H9 (cell line): Measurements from ENCODE around the gene TTC13. TPM values are rescaled to one million over a fixed set of nuclear protein-coding genes. Genes with fewer than 3 reads are reported as not detected.

Experiments
- DNase-seq: peaks from one replicate; pipeline ENCODE4 v3.0.0-alpha.2; 2017
- H2AFZ ChIP-seq: one replicate; pipeline ENCODE4 v1.6.1; 2013; ENCODE audit warnings: mild to moderate bottlenecking, low read length, control low read depth, moderate library complexity
- H2AK5ac ChIP-seq: 2 replicates; pipeline ENCODE4 v1.6.1; 2013; ENCODE audit warnings: low read length, control low read depth, mixed read lengths; ENCODE audit not compliant: insufficient read length
- H2BK120ac ChIP-seq: one replicate; pipeline ENCODE4 v1.6.1; 2013; ENCODE audit warnings: low read depth, mild to moderate bottlenecking, low read length, control low read depth, inconsistent platforms; ENCODE audit not compliant: poor library complexity, severe bottlenecking
- H2BK12ac ChIP-seq: 2 replicates; pipeline ENCODE4 v1.6.1; 2013; ENCODE audit warnings: low read length, control low read depth, mixed read lengths, low read depth; ENCODE audit not compliant: insufficient read length
- H2BK15ac ChIP-seq: 2 replicates; pipeline ENCODE4 v1.6.1; 2013; ENCODE audit warnings: low read depth, low read length, control low read depth
- H2BK20ac ChIP-seq: one replicate; pipeline ENCODE4 v1.6.1; 2013; ENCODE audit warnings: low read depth, mild to moderate bottlenecking, low read length, control low read depth, inconsistent platforms; ENCODE audit not compliant: poor library complexity, severe bottlenecking
- H2BK5ac ChIP-seq: 2 replicates; pipeline ENCODE4 v1.6.1; 2013; ENCODE audit warnings: low read length, control low read depth, mixed read lengths; ENCODE audit not compliant: insufficient read length
- H3K14ac ChIP-seq: 2 replicates; pipeline ENCODE4 v1.6.1; 2013; ENCODE audit warnings: low read length, control low read depth; ENCODE audit not compliant: insufficient read depth
- H3K18ac ChIP-seq: 2 replicates; pipeline ENCODE4 v1.6.1; 2013; ENCODE audit warnings: low read depth, mild to moderate bottlenecking, mixed read lengths, low read length, control low read depth; ENCODE audit not compliant: insufficient read length
- H3K23ac ChIP-seq: 2 replicates; pipeline ENCODE4 v1.6.1; 2013; ENCODE audit warnings: low read length, control low read depth, mixed read lengths, low read depth; ENCODE audit not compliant: insufficient read length
- H3K23me2 ChIP-seq: 2 replicates; pipeline ENCODE4 v1.6.1; 2013; ENCODE audit warnings: low read depth, mild to moderate bottlenecking, mixed read lengths, low read length, control low read depth; ENCODE audit not compliant: insufficient read length, poor library complexity, severe bottlenecking
- H3K27ac ChIP-seq: 2 replicates; pipeline ENCODE4 v1.5.1; 2013; ENCODE audit warnings: low read length, control low read depth, mixed read lengths, low read depth; ENCODE audit not compliant: insufficient read length
- H3K27me3 ChIP-seq: 2 replicates; pipeline ENCODE4 v1.6.1; 2013; ENCODE audit warnings: low read length, control low read depth, inconsistent platforms; ENCODE audit not compliant: insufficient read depth
- H3K4ac ChIP-seq: 2 replicates; pipeline ENCODE4 v1.6.1; 2013; ENCODE audit warnings: low read depth, mild to moderate bottlenecking, control low read depth, inconsistent platforms, low read length, moderate library complexity
- H3K4me1 ChIP-seq: 2 replicates; pipeline ENCODE4 v1.6.1; 2013; ENCODE audit warnings: low read length, control low read depth, inconsistent platforms; ENCODE audit not compliant: insufficient read depth
- H3K4me2 ChIP-seq: 2 replicates; pipeline ENCODE4 v1.6.1; 2013; ENCODE audit warnings: low read length, control low read depth, mixed read lengths; ENCODE audit not compliant: insufficient read length, insufficient read depth
- H3K56ac ChIP-seq: 2 replicates; pipeline ENCODE4 v1.6.1; 2013; ENCODE audit warnings: low read depth, mild to moderate bottlenecking, mixed read lengths, low read length, control low read depth; ENCODE audit not compliant: insufficient read length
- H3K79me1 ChIP-seq: 2 replicates; pipeline ENCODE4 v1.6.1; 2013; ENCODE audit warnings: low read depth, mild to moderate bottlenecking, moderate library complexity, low read length, control low read depth, inconsistent platforms; ENCODE audit not compliant: insufficient read depth, poor library complexity, severe bottlenecking
- H3K79me2 ChIP-seq: 2 replicates; pipeline ENCODE4 v1.6.1; 2013; ENCODE audit warnings: low read length, control low read depth, inconsistent platforms; ENCODE audit not compliant: insufficient read depth
- H3K9ac ChIP-seq: 2 replicates; pipeline ENCODE4 v1.6.1; 2013; ENCODE audit warnings: low read length, control low read depth, mixed read lengths; ENCODE audit not compliant: insufficient read length; ENCODE audit errors: extremely low read depth
- H3K9me3 ChIP-seq: one replicate; pipeline ENCODE4 v1.6.1; 2013; ENCODE audit warnings: low read depth, low read length, inconsistent platforms; ENCODE audit not compliant: control insufficient read depth
- H3T11ph ChIP-seq: one replicate; pipeline ENCODE4 v1.6.1; 2013; ENCODE audit warnings: mild to moderate bottlenecking, low read length, control low read depth, inconsistent platforms
- H4K20me1 ChIP-seq: one replicate; pipeline ENCODE4 v1.6.1; 2013; ENCODE audit not compliant: control insufficient read depth, insufficient read length, insufficient read depth
- H4K5ac ChIP-seq: 2 replicates; pipeline ENCODE4 v1.6.1; 2013; ENCODE audit warnings: low read depth, mild to moderate bottlenecking, mixed read lengths, low read length, control low read depth; ENCODE audit not compliant: insufficient read length
- H4K8ac ChIP-seq: replicated peaks from 2 replicates; pipeline ENCODE4 v1.6.1; 2013; ENCODE audit warnings: low read length, control low read depth, mixed read lengths, low read depth; ENCODE audit not compliant: insufficient read length
- H4K91ac ChIP-seq: 2 replicates; pipeline ENCODE4 v1.6.1; 2013; ENCODE audit warnings: low read depth, mild to moderate bottlenecking, moderate library complexity, mixed read lengths, low read length, control low read depth; ENCODE audit not compliant: insufficient read length
- H3K27ac Mint-ChIP-seq, 3 experiments: 2 replicates in 2 of 3; 3 replicates in 1 of 3; pipeline ENCODE4 v1.8.0; 2020 to 2021; ENCODE audit warnings: mixed read lengths in 3 of 3, mild to moderate bottlenecking in 1 of 3, moderate library complexity in 1 of 3
- H3K27me3 Mint-ChIP-seq: 2 replicates; pipeline ENCODE4 v1.8.0; 2021; ENCODE audit warnings: low read depth, mild to moderate bottlenecking, moderate library complexity, mixed read lengths
- H3K36me3 Mint-ChIP-seq, 3 experiments: 2 replicates in 2 of 3; 3 replicates in 1 of 3; pipeline ENCODE4 v1.8.0; 2020 to 2021; ENCODE audit warnings: low read depth in 3 of 3, mixed read lengths in 3 of 3; ENCODE audit not compliant: insufficient read depth in 1 of 3
- H3K4me1 Mint-ChIP-seq, 2 experiments: 2 replicates each; pipeline ENCODE4 v1.8.0; 2020; ENCODE audit warnings: mixed read lengths in 2 of 2
- H3K4me3 Mint-ChIP-seq, 2 experiments: 2 replicates in 1 of 2; 3 replicates in 1 of 2; pipeline ENCODE4 v1.8.0; 2020 to 2021; ENCODE audit warnings: mild to moderate bottlenecking in 2 of 2, mixed read lengths in 2 of 2, moderate library complexity in 1 of 2
- H3K9me3 Mint-ChIP-seq, 2 experiments: 2 replicates in 1 of 2; 3 replicates in 1 of 2; pipeline ENCODE4 v1.8.0; 2020; ENCODE audit warnings: mild to moderate bottlenecking in 2 of 2, mixed read lengths in 2 of 2, moderate library complexity in 1 of 2
- WGBS: extraction: QIAGEN DNeasy Blood & Tissue Kit; methylation state at CpG from one replicate; pipeline ENCODE4 v1.1.7; 2013; ENCODE audit warnings: missing lambda C conversion rate, low lambda C conversion rate, mixed read lengths; ENCODE audit not compliant: insufficient read length; ENCODE audit errors: extremely low coverage; 5-methylcytosine and 5-hydroxymethylcytosine counted together
- total RNA-seq: library from RNA; stranded (reverse); gene quantifications from 2 replicates; pipeline ENCODE4 v1.2.1, GENCODE V29; 2021
- TF ChIP-seq, protein P1 (sequence below): fragments of 200-600 bp; sonication (generic); conservative IDR thresholded peaks from 3 replicates; pipeline ENCODE4 v1.8.0; 2021; ENCODE audit warnings: antibody characterized with exemption, mild to moderate bottlenecking

Gene TTC13
- total RNA-seq, 1 experiment from 2014 or later, result 7.6 TPM

DNA sequence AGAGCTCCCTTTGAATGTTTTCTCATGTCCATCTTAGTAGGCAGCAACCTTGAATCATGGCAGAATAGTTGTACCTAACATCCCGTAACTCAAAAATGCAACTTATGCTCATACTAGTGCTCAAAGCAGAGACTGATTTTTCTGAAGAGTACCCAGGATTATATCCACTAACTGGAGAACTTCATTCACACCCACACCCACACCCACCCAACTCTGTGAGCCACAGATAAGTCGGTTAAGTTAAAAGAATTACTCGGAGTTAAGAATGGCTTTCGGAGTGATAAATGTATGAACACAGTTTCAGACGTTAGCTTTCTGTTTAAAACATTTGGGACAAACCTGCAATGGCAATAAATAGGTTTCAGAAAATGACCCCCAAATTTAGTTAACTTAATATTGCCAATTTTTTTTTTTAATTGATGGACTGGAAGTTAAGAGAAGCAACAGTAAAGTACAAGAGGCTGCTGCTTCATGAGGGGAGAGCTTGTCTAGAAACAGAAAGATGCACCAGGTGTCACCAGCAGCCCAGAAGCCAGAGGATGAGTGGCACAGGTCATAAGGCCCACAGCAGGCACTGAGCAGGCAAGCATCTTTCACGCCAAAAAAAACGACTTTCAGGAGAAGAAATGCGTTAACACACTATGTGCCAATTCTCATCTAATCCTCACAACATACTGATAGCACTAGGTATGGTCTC, 61.9 kb downstream of the TTC13 start:
- no peak overlapping the region for H2BK120ac ChIP-seq
- no peaks in the 10 kb centered on the region for H3K79me1 ChIP-seq
- H3K23me2 ChIP-seq, result no peaks in the 10 kb centered on the region
- WGBS, result no CpG with 5 or more reads among the region's 8 CpGs
- no peak overlapping the region for H3K27ac ChIP-seq
- no peak overlapping the region for H4K5ac ChIP-seq
- H3K79me2 ChIP-seq, result no peaks in the 10 kb centered on the region
- Mint-ChIP-seq H3K27ac (no peak overlapping the region), H3K36me3 (peaks cover 0 to 6% (median 0%) of the 10 kb centered on the region in 3 experiments; a peak in 3 of 7 replicates), H3K4me3 (no peak overlapping the region), H3K4me1 (no peaks in the 10 kb centered on the region), H3K27me3 (no peaks in the 10 kb centered on the region), H3K9me3 (no peaks in the 10 kb centered on the region)
- H2AK5ac ChIP-seq, result no peak overlapping the region
- H3K9ac ChIP-seq, result no peak overlapping the region
- no peak overlapping the region for H3K4ac ChIP-seq
- no peak overlapping the region for H2BK15ac ChIP-seq
- H4K8ac ChIP-seq, result no peak overlapping the region
- H2BK12ac ChIP-seq, result no peak overlapping the region
- no peak overlapping the region for H3T11ph ChIP-seq
- H3K4me1 ChIP-seq, result no peaks in the 10 kb centered on the region
- no peak overlapping the region for H2AFZ ChIP-seq
- H3K9me3 ChIP-seq, result no peaks in the 10 kb centered on the region
- no peak overlapping the region for H3K14ac ChIP-seq
- H3K56ac ChIP-seq, result no peak overlapping the region
- no peak overlapping the region for H3K4me2 ChIP-seq
- no peak overlapping the region for H2BK5ac ChIP-seq
- TF ChIP-seq, protein P1, sequence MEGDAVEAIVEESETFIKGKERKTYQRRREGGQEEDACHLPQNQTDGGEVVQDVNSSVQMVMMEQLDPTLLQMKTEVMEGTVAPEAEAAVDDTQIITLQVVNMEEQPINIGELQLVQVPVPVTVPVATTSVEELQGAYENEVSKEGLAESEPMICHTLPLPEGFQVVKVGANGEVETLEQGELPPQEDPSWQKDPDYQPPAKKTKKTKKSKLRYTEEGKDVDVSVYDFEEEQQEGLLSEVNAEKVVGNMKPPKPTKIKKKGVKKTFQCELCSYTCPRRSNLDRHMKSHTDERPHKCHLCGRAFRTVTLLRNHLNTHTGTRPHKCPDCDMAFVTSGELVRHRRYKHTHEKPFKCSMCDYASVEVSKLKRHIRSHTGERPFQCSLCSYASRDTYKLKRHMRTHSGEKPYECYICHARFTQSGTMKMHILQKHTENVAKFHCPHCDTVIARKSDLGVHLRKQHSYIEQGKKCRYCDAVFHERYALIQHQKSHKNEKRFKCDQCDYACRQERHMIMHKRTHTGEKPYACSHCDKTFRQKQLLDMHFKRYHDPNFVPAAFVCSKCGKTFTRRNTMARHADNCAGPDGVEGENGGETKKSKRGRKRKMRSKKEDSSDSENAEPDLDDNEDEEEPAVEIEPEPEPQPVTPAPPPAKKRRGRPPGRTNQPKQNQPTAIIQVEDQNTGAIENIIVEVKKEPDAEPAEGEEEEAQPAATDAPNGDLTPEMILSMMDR, result no peak
- no peak for DNase-seq
- H4K91ac ChIP-seq, result no peak overlapping the region
- no peak overlapping the region for H2BK20ac ChIP-seq
- no peak overlapping the region for H3K18ac ChIP-seq
- H3K27me3 ChIP-seq, result no peaks in the 10 kb centered on the region
- no peak overlapping the region for H3K23ac ChIP-seq
- no peaks in the 10 kb centered on the region for H4K20me1 ChIP-seq
